ENCODE data around the gene FERMT2.

FERMT2 gene

DNA sequence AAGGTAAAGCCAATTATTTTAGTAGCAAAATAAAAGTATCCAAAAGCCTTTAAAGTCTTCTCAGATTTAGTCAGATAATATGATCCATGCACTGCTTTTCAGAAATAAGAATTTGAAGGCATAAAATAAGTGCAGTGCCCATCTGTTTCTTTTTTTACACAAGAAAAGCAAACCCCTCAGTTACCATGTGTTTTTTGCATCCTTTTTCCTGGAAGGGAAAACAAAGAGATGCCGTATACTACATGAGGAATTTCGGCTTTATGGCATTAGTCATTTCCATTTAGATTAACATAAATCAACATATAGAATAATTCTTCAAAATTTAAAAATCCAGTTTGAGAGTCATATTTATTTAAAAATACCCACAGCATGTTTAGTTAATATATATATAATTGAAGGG is 89.4 kb downstream of the FERMT2 start:
- DNase-seq: no peak

DNA sequence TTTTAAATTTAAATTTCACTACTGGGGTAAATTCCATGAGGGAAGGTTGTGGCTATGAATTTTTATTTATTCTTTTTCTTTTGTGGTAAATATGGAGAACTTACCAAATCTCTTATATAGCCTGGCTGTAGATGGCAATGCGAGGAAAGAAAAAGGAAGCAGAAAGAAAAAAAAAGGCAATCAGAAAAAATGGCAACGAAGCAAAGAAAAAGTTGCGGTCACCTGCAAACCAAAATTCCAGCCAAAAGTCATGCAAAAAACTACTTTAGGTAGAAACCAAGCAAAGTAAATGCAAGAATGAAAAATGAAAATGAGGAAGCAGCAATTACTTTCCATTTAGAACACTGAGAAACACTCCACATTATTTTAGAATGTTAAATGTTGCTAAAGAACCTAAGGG is 89.9 kb downstream of the FERMT2 start:
- DNase-seq: no peak

DNA sequence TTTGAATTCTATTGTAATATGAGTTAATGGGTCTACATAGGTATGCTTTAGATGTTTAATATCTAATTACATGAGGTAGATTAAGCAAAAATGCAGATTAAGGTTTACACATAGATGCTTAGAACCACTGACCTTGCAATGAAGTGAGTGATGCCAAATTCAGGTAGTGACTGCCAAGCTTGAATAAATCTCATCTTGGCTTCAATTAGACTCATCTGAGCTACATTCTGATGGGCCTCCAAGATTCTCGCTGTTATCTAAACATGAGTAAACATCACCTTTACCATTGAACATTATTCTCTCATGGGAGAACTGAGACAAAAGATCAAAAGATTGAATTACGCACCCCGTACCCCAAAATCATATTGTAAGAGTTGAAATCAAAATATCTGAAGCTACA is 90.6 kb downstream of the FERMT2 start:
- DNase-seq: no peak

GRCh38 chr14:52856139-52856538 is 94.7 kb downstream of the FERMT2 start:
- no peak for DNase-seq

DNA sequence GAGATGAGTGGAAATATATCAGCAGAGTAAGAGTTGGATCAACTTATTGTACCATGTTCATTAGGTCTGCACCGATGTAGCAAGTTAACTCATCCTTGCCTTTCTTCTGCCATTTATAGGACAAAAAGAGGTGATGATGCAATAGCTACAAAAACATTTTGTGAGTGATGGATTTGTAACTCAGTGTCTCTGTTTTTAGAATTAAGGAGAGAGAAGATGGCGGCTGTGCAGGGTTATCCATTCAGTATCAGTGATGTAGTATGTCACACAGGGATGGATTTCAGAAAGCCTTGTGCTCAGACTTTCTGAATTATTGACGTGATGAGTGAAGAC is 97.4 kb downstream of the FERMT2 start:
- no peak for DNase-seq

DNA sequence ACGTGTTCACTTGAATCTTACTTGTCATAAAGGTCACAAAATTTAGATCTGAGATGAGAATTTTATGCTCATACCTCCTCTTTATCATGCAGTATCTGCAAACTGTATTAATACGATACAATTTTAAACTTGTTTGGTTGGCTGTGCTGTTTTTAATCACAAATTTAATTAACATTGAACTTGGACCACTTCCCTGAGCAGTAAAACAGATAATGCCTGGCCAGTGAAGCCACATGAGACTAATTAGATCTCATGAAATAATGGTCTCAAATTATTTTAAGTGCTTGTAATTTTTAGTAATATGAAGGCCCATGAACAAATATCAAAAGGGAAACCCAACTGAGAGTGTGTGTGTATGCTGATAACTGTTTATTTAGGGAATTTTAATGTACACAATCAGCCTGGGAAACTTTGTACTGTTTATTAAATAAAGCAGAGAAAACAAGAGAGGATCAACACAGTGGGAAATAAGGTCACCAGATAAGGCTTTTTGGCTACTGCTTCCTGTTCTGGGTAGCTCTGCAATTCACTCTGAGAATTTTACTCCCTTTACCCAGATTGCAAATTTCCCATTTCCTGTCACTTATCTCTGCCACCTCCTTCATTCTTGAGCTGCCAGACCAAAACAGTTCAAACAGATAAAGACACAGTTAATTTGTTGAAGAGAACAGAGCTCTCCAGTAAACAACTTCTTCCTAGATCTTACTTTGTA is 97.9 kb downstream of the FERMT2 start:
- DNase-seq: no peak

DNA sequence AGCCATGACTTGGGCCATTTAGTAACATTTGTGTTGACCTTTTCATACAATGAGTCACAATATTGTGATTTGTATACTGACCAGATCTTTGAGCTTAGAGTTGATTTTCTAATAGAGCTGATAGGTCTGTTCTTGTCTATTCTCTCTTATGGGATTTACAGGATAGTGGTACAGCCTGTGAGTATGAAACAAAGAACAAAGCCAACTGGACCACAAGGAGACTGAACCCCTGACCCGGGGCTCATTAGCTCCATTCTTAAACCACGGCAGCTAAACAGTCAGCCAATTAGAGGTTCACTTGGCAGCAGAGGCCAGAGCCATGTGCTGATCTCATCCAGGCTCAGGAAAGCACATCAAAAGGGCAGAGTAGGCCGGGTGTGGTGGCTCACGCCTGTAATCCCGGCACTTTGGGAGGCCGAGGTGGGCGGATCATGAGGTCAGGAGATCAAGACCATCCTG is 100.4 kb downstream of the FERMT2 start:
- no peak for DNase-seq

- DNase-seq: no peak
These were observed 102.2 kb downstream of the FERMT2 start for GRCh38 chr14:52848626-52849025.

GRCh38 chr14:52846591-52846990 is 104.3 kb downstream of the FERMT2 start:
- DNase-seq: no peak

GRCh38 chr14:52845081-52845480 is 105.8 kb downstream of the FERMT2 start:
- DNase-seq: no peak

DNA sequence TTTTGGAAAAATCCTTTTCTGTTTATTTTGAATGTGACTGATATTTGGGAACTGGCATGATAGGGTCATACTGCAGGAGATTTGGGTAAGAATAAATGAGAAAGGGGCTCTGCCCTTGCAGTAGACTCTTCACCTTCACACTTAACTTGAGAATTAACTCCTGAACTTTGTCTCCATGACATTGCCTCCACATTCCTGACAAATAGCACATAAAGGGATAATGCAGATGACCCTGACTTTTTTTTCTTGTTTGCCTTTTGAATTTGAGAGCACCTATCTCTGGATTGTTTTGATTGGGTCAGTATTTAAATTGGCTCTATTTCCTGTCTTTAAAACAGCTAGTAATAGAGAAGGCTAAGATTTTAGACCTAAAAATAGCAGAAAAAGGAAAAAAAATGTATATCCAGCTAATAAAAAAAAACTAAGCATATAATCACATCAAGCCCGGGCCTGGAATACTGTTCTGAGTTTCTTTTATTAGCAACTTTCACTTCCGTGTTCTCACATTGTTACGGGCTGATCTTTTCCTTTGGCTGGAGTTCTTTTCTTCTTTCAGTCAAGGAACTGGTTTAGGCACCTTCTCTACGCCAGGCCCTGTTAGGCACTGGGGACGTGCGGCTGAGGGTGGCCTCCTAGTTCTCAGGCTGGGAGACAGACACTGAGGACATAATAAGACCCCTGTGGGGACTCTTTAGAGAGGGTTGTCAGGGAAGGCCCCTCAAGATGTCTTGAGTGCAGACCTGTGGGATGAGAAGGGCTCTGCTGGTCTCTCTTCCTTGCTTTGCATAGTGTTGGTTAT is 106.4 kb downstream of the FERMT2 start:
- no peak for DNase-seq

- no peak for DNase-seq
These were observed 110.0 kb downstream of the FERMT2 start for GRCh38 chr14:52840877-52841276.

GRCh38 chr14:52837451-52837850 is 113.4 kb downstream of the FERMT2 start:
- DNase-seq: no peak

GRCh38 chr14:52836063-52836462 is 114.8 kb downstream of the FERMT2 start:
- no peak for DNase-seq

- DNase-seq: peak; percentile 94
These were observed 115.5 kb downstream of the FERMT2 start for GRCh38 chr14:52835122-52835903.

DNA sequence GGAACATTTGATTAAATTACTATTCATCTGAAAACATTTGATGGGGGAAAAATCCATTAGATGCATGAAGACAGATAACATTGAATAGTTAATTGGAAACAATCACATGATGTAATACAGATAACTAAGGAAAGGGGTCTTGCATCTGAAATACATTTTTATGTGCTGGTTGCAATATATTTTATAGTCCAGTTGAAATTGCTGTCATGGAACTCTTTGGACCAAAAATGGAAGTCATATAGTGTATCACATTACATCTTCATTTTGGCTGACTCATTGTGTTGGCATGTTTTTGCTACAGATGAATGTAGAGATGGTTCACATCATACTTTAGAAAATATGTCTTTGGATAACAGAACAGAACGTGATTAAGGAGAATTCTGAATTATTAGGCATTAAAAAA is 116.4 kb downstream of the FERMT2 start:
- no peak for DNase-seq

DNA sequence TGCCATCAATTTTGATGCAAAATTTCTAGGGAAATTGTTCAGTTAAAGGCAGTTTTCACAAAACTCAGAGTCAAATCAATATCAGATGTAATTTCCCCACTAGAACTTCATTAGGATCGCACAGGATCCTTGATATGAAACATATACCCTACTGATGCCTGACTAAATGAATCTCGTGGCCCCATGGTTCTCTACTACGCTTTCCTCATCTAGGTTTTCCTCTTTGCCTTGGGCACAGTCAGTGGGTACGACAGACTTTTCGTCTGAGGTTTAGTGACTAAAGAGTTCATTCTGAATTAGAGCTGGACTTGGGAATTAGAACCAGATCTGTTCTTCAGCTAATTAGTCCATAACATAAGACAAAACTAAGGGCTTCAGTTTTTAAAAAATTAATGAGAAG is 117.0 kb downstream of the FERMT2 start:
- DNase-seq: no peak

DNA sequence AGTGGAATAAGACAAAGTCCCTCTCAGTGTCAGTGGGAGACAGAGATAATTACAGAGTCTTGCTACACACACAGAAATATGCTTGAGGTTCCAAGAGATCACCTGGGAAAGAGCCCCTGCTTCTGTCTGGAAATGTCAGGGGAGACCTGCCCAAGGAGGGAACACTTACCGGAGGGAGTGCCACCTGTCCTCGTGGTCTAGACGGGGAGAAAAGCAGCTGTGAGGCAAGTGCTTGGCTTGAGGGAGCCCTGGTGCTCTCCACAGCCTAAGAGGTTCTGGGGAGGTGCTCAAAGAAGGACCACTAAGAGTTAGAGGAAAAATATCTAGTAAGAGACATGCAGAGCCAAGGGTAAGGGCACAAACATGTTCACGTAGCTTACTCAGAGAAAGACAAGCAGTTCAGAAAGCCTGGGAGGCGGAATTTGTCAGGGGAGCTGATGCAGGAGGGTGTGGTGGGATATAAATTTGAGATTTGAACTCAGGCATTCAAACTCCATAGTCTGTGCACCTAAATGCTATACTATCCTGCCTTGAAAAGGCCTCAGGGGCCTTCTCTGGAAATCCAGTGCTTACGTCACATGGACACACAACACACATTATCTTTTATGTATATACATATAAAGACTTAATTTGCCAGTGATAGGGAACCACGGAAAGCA is 121.2 kb downstream of the FERMT2 start:
- DNase-seq: peak; percentile 91

DNA sequence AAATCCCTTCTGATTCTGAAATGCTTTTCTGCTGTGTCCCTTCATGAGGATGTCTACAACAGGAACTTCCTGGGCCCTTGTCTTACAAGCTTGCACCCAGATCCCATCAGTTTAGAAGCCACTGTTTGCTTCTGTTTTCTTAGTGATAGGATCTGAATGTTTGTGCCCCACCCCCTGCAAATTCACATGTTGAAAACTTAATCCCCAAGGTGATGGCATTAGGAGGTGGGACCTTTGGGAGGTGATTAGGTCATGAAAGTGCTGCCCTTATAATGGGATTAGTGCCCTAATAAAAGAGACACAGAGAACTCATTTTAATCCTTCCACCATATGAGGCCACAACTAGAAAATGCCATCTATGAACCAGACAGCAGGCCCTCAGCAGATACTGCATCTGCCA is 123.4 kb downstream of the FERMT2 start:
- no peak for DNase-seq

- no peak for DNase-seq
These were observed 125.8 kb downstream of the FERMT2 start for GRCh38 chr14:52825085-52825484.

GRCh38 chr14:52824462-52824861 is 126.4 kb downstream of the FERMT2 start:
- no peak for DNase-seq

GRCh38 chr14:52821805-52822250 is 129.0 kb downstream of the FERMT2 start:
- no peak for DNase-seq

DNA sequence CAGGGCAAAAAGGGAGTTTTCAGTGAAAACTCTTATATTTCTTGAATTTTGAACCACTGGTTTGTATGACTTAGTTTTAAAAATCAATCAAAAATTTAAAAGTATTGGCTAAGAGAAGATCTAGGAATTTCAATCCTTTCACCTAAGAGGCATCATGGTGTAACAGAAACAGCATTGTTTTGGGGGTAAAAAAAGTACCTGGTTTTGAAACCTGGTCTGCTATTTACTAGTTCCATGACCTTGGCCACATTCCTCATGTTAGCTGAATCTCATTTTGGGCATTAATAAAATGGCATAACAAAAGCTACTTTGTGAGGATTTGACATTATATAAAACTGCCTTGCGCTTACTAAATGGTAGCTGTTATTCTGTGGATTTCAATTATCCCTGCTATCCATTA is 142.7 kb downstream of the FERMT2 start:
- DNase-seq: no peak

Data from DMS79 (cell line).